HG02763 (cell line): ENCODE data around the gene FAM221B.

Experiments used
- ATAC-seq: cut with Tn5 transposase; IDR thresholded peaks from one replicate; pipeline ENCODE4 v1.9.1; 2021; ENCODE audit warnings: mild to moderate bottlenecking, moderate library complexity; ENCODE audit not compliant: unreplicated experiment

The FAM221B gene

DNA sequence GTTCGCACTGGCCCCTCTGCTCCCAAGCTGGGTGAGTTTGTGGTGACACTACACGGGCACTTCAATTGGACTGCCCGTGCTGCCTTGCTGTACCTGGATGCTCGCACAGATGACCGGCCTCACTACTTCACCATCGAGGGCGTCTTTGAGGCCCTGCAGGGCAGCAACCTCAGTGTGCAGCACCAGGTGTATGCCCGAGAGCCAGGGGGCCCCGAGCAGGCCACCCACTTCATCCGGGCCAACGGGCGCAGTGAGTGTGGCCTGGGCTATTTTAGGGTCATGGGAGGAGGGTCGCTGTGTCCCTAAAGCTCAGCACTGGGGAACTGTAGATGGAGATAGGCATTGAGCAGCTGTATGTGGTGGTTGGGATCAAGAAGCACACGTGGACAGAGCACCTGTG, 35.7 kb downstream of the FAM221B start:
- ATAC-seq: no peak

GRCh38 chr9:35792024-35792813, 36.3 kb downstream of the FAM221B start:
- ATAC-seq: no peak

DNA sequence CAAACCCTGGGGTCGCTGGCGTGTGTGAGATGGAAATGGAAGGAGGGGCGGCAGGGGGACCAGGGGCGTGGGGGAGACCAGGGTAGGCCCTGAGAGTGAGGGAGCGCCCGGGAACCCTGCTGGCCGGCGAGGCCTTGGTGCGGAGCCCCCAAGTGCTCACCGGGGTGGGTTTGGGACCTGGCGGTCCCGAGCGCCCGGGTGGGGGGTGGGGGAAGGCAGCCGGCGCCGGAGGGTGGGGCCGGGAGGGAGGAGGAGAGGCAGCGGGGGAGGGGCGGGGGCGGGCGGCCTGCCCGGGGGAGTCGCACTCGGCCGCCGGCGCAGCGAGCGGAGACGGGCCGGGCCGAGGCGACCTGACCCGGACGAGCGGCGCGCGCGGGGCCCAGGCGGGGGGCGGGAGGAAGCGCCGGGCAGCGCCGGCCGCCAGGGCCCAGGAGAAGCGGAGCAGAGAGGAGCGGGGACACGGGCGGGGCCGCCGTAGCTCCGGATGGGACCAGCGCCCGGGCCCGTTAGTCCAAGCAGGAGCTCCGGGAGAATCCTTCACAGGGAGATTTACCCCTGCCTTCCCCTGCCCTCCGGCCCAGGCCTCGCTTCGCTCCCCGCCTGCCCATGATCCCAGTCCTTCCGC, 37.1 kb downstream of the FAM221B start, which contains the start of gene NPR2:
TSS of gene NPR2 (plus strand) at position 295 of the 625 bp plus-strand sequence. CDS start 818 bp downstream, outside the sequence.
- no peak for ATAC-seq

- no peak for ATAC-seq
These were observed 37.9 kb downstream of the FAM221B start for GRCh38 chr9:35790385-35791296.

- ATAC-seq: no peak
These were observed 38.5 kb downstream of the FAM221B start for GRCh38 chr9:35790025-35790384.

- no peak for ATAC-seq
These were observed 39.0 kb downstream of the FAM221B start for GRCh38 chr9:35789541-35789940.

DNA sequence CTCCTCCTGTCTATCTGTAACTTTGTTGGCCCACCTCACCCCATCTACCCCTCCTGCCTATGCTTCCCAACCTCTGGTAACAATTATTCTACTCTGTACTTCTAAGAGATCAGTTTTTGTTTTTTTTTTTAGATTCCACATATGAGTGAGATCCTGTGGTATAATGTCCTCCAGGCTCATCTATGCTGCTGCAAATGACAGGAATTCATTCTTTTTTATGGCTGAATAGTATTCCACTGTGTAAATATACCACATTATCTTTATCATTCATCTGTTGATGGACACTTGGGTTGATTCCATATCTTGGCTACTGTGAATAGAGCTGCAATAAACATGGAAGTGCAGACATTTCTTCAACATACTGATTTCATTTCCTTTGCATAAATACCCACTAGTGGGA, 45.1 kb downstream of the FAM221B start:
- ATAC-seq: no peak

DNA sequence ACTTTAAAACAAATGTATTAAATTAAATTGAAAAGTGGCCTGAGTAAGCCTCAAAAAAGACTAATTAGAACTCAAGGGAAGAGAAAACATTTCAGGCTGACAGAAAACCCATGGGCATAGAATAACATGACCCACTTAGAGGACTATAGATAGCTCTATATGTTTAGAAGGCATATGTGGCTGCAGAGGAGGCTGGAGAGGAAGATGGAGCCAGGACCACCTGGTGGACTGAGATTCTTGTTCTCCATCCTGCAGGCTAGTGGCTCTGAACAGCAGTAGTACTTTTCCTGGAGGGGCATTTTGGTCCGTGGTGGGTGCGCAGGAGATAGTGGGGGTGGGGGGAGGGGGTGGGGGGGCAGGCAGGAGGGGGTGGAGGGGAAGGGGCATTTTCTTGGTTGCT, 47.5 kb downstream of the FAM221B start:
- no peak for ATAC-seq

DNA sequence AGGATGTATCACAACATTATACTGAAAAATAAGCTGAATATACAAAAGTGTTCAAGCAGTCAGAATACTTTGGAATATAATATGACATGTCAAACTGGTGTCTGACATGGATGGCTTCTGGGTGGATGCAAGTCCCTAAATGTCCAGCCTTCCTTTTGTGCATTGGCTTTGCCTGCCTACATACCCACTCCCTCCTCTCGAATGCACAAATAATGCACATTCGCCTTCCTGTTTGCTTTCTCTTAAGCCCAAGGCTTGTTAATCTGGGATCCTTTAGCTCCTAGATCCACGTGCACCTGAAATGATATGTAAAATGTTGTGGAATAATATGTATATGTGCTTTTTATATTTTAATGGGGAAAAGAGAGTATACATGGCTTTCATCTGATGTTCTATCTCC, 50.0 kb downstream of the FAM221B start:
- no peak for ATAC-seq

GRCh38 chr9:35776018-35776417, 52.5 kb downstream of the FAM221B start:
- ATAC-seq: no peak

DNA sequence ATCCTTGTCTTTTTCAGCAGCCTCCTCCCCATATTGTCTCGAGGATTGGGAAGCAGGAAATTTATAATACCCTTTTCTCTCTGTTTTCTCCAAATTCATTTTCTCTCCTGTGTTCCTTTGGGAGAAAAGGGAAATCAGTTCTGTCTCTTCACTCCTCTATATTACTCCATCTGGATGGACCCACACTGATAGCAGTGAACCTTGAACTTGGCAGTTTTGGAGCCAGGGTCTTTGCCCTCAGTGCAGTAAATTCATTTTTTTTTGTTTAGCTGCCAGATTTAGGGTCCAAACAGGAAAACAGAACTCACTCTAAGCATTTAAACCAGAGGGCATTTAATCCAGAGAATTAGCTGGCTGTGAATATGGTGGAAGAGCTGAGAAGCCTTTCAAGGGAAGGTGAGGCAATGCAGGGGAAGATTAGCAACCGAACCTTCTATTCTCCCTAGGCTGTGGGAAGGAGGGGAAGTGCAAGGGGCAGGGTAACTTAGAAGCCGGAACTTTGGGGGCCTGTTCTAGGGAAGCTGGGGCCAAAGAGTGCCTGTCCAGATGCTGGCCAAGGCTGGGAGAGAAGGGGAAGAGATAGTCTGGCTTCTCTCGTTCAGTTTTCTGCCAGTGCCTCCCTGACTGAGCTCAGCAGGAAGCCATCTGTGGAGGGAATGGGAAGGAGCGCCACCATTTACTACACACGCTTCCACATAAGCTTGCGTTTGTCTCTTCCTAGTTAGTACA, 53.5 kb downstream of the FAM221B start:
- no peak for ATAC-seq

DNA sequence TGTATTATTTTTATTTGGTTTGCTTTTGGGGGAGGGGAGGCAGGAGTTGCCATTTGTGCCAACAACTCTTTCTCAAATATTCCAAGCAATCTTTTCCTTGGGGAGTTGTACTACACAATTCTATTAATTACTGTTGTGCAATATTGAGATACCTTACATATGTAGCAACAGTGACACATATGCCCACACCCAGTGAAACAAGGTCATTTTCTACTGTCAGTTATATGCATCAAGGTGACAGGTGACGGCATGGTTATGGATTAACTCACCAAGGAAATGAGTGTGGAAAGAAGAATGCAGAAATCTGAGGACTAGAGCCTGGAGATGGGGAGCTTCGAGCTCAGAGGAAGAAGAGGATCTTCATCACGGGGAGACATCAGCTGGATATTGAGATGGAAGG, 56.6 kb downstream of the FAM221B start:
- no peak for ATAC-seq

DNA sequence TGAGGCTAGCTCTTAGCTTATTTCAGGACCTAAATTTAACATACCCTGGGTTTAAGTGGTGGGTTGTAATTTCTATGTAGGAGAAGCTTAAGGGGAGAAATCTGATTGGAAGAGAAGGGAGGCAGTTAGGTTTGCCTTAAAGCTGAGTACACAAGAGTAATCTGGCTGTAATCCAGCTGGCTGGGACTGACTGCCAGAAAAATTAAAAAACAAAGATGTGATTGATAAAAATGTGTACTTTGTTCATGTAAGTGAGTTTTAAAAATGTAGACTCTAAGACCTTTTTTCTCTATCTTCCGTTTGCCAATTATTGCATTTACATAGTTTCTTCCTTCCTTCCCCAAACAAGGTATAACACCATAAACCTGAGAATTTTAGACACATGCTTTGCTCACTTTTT, 57.0 kb downstream of the FAM221B start:
- no peak for ATAC-seq

DNA sequence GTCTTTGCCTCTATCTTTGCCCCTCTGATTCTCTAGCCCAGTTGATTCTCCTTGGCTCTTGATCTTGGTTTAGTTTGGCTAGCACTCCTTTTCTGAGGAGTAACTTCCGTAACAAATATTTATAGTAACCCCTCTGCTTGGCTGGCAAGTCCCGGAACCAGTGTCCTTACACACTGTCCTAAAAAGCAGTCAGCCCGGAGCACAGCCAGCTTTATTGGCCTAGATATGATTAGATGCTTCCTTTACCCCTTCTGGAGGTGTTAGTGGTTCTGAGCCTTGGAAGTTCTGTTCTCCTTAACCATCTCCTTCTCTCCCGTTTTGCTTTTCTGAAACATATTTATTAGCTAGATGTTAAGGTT, 57.5 kb downstream of the FAM221B start:
- ATAC-seq: no peak

DNA sequence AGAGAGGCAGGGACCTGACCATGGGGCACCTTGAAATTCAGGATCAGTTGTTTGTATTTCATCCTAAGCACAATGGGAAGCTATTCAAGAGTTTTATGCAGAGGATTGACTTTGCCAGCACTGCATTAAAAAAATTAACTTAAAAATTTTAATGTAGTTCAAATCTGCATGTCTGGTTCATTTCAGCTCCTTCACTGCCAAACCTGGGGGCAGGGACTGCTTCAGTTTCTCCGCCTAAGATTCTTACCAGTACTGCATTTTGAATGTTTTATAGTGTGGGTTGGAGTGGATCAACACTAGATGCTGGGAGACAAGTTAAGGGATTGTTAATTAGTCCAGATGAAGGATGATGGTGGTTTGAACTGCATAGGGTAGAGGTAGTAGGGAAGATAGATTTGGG, 58.8 kb downstream of the FAM221B start:
- no peak for ATAC-seq

DNA sequence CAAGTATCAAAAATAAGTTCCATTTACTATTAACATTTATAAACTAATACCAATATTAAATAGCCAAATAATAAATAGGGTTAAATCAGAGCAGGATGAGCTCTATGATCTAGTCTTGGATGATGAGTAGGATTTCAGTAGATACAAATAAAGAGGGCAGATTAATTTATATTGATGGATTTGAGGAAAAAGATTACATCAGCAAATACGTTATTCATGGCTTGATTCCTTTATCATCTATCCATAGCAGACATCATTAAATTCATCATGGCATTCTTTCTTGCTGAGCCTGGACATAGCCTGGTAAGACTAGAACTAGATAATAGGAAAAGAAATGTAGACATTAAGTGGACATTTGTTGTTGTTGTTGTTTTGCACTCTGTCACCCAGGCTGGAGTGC, 61.1 kb downstream of the FAM221B start:
- ATAC-seq: no peak

DNA sequence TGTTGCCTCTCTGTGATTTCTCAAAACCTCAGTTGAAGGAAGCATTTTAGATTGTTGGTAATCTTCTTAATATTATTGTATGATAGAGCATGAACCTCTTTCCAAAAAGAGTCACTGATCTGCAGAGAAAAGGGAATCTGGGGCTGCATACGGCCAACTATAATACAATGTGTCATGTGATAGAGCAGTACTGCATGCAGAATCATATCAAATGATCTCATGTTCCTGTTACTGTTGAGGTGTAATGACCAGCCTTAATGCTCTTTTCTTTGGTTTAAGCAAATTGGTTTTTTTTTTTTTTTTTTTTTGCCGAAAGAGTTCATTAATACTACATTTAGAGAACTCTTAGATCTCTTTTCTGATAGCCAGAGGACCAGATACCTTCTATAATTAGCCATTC, 61.5 kb downstream of the FAM221B start:
- ATAC-seq: no peak
